Fibroblast of mammary gland (primary cell): ENCODE results near the gene TBC1D25.
A peak's percentile ranks its signal among the peaks of the same experiment; 100 is the strongest.

Source experiments
- DNase-seq: peaks from one replicate; pipeline ENCODE4 v3.0.0-alpha.2; 2010; ENCODE audit warnings: low read depth
- H3K4me3 ChIP-seq: 2 replicates; pipeline ENCODE4 v1.5.1; 2011; ENCODE audit warnings: low read depth, mild to moderate bottlenecking, low read length, moderate library complexity; ENCODE audit not compliant: control insufficient read depth
- CTCF ChIP-seq: conservative IDR thresholded peaks from 2 replicates; pipeline ENCODE4 v1.5.1; 2011; ENCODE audit warnings: low read depth, low read length, inconsistent platforms; ENCODE audit not compliant: control insufficient read depth, insufficient read depth

The TBC1D25 gene

GRCh38 chrX:48509245-48509590, 30.3 kb upstream of the TBC1D25 start:
- no peak for DNase-seq
- H3K4me3 ChIP-seq = peak overlapping the region; percentile 69

GRCh38 chrX:48509619-48510018, 29.9 kb upstream of the TBC1D25 start:
- no peak for TF ChIP-seq CTCF
- peak overlapping the region; percentile 69 for H3K4me3 ChIP-seq
- no peak for DNase-seq

More at GRCh38 chrX:48509245-48509590, 30.3 kb upstream of the TBC1D25 start:
- TF ChIP-seq CTCF = no peak

- TF ChIP-seq CTCF = peak; percentile 41
- H3K4me3 ChIP-seq = no peak overlapping the region
- DNase-seq = no peak
Measured at GRCh38 chrX:48511560-48511959, 28.0 kb upstream of the TBC1D25 start.

GRCh38 chrX:48512371-48512935, 27.1 kb upstream of the TBC1D25 start:
- no peak for TF ChIP-seq CTCF
- no peak overlapping the region for H3K4me3 ChIP-seq
- no peak for DNase-seq

- DNase-seq = no peak
- no peak for TF ChIP-seq CTCF
- H3K4me3 ChIP-seq = no peak overlapping the region
Measured at GRCh38 chrX:48513670-48514069, 25.8 kb upstream of the TBC1D25 start.

GRCh38 chrX:48514126-48514806, 25.2 kb upstream of the TBC1D25 start:
- no peak for TF ChIP-seq CTCF
- DNase-seq = no peak
- H3K4me3 ChIP-seq = no peak overlapping the region

GRCh38 chrX:48514868-48515460, 24.6 kb upstream of the TBC1D25 start:
- DNase-seq = no peak
- no peak overlapping the region for H3K4me3 ChIP-seq
- TF ChIP-seq CTCF = no peak
